ENCODE data around the gene KRTAP5-6.

KRTAP5-6 gene

GRCh38 chr11:1734641-1735081 lies 37.7 kb downstream of the KRTAP5-6 start:
- no peak for DNase-seq

- DNase-seq = no peak
Measured at GRCh38 chr11:1735271-1735670, 38.3 kb downstream of the KRTAP5-6 start.

GRCh38 chr11:1736447-1736992 lies 39.5 kb downstream of the KRTAP5-6 start:
- no peak for DNase-seq

- no peak for DNase-seq
Measured at GRCh38 chr11:1737080-1737757, 40.2 kb downstream of the KRTAP5-6 start.

DNA sequence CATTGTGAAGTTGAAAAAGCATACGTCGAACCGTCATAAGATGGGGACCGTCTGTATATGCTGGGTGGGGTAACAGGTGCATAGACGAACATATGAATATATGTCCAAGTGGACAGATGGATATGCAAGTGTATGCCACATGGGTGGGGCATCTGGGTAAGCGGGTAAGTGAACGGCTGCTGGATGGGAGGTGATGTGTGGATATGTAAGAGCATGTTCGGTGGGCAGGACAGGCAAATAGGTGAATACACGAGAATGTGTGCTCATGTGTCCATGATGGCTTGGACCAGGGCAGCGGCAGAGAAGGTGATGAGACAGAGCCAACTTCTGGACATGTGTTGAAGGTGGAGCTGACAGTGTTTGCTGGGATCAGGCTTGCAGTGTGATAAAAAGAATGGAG lies 41.4 kb downstream of the KRTAP5-6 start:
- no peak for DNase-seq

DNA sequence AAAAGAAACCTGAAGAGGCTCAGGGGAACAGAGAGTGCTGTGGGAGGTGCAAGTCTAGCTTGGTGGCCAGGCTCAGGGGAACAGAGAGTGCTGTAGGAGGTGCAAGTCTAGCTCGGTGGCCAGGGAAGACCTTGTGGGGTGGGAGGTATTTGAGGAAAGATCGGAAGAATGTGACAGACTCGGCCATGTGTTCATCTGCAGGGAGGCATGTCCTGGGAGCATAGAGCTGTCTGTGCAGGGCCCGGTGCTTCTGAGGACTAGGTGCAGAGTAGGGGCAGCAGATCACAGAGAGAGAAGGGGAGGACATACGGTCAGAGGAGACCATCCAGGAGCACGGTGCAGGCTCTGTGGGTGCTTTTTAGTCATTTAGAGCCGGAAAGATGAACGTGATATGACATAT lies 42.6 kb downstream of the KRTAP5-6 start:
- no peak for DNase-seq

- DNase-seq = no peak
Measured at GRCh38 chr11:1740786-1741530, 44.0 kb downstream of the KRTAP5-6 start.

- no peak for DNase-seq
Measured at GRCh38 chr11:1741741-1742140, 44.7 kb downstream of the KRTAP5-6 start.

DNA sequence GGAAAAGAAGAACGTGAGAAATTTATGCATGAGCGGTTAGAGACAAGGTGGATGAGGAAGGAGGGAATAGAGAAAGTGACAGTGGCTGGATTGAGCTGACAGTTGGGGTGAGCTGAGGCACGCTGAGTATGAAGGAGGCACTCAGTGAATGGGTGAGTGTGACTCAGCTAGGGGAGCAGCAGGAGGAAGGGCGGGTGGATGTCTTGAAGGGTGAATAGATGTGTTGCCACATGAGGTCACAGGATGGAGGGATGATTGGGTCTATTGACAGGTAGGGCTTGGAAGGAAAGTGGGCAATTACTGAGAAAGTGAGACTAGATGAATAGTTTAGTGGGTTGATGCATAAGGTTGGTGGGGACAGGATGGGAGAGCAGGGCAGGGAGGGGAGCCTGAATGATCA lies 45.4 kb downstream of the KRTAP5-6 start:
- DNase-seq = no peak

DNA sequence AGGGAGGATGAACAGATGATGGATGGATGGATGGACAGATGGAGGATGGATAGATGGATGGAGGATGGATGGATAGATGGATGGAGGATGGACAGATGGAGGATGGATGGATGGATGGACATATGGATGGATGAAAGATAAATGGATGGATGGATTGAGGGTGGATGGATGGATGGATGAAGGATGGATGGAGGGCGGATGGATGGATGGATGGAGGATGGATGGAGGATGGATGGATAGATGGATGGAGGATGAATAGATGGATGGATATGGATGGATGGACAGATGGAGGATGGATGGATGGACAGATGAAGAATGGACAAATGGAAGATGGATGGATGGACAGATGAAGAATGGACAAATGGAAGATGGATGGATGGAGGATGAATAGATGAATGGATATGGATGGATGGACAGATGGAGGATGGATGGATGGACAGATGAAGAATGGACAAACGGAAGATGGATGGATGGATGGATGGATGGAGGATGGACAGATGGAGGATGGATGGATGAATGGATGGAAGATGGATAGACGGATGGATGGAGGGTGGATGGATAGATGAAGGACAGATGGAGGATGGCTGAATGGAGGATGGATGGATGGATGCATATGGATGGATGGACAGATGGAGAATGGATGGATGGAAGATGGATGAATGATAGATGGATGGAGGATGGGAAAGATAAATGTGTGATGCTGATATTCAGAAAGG lies 46.0 kb downstream of the KRTAP5-6 start:
- DNase-seq = no peak

DNA sequence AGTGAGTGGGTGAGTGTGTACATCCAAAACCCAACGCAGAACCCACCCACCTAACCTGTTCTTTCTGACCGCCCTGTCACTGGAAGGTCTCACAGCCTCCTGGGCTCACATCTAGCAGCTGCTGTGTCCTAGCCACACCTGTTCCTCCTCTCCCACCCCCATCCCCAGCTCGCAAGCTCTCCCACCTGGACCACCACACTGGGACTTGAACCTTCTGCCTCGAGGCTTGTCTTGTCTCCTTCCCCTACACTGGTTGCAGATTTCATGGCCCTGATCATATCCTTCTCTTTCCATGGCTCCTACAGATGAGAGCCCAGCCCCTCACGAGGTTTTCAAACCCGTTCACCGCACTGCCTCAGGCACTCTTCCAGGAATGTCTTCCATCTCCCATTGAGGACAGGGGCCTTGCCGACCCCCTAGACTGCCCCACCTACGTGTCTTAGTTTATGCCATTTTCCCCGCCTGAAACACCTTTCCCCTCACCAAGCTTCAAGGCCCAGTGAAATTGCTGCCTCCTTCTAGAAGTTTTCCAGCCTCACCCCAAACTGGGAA lies 46.7 kb downstream of the KRTAP5-6 start:
- DNase-seq = no peak

- no peak for DNase-seq
Measured at GRCh38 chr11:1744137-1744886, 47.3 kb downstream of the KRTAP5-6 start.

GRCh38 chr11:1744891-1745700 lies 48.1 kb downstream of the KRTAP5-6 start:
- no peak for DNase-seq

DNA sequence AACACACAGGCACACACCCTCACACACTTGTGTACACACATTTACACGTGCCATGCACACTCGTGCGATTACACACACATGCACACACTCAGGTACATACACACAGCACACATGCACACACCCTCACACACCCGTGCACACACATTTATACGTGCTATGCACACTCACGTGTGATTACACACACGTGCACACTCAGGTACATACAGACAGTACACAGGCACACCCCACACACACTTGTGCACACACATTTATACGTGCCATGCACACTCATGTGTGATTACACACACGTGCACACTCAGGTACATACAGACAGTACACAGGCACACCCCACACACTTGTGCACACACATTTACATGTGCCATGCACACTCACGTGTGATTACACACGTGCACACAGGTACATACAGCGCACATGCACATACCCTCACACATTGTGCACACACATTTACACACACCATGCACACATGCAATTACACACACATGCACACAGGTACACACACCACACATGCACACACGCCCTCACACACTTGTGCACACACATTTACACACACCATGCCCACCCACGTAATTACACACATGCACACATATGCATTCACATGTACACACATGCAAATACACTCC lies 48.8 kb downstream of the KRTAP5-6 start:
- DNase-seq = no peak

DNA sequence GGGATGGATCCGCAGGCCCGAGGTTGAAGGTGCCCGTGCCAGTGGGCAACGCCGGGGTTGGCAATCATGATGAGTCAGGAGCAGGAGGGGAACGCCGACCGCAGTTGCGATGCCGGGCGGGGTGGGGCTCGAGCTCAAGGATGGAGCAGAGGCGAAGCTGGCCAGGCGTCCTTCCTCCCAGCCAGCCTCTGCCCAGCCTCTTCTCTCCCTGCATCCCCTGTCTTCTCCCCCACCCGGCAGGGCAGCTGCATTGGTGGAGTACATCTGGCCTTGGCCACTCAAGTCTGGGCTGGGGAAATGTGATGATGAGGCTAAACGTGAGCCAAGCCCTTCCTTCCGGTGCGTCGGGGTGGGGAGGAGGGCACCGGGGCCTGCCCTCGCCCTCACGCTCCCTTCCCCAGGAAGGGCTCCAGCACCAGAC lies 49.5 kb downstream of the KRTAP5-6 start:
- DNase-seq = no peak

- no peak for DNase-seq
Measured at GRCh38 chr11:1746956-1747752, 50.2 kb downstream of the KRTAP5-6 start.
